H1 (cell line): Measurements from ENCODE around the gene OSM. TPM values are rescaled to one million over a fixed set of nuclear protein-coding genes. Genes with fewer than 3 reads are reported as not detected.

ENCODE experiments used
- CHD1 ChIP-seq: IDR thresholded peaks from 2 replicates; pipeline ENCODE4 v1.6.1; 2012; ENCODE audit warnings: low read depth, low read length, improper control_type of control experiment
- MAFK ChIP-seq: IDR thresholded peaks from 2 replicates; pipeline ENCODE4 v1.6.1; 2012; ENCODE audit warnings: low read depth, mild to moderate bottlenecking, improper control_type of control experiment, low read length
- RNF2 ChIP-seq: fragments of 200-900, 300-1000 bp; sonication (generic); IDR thresholded peaks from 2 replicates; pipeline ENCODE4 v1.7.1; 2016; ENCODE audit warnings: borderline replicate concordance, low read depth, mild to moderate bottlenecking, antibody characterized with exemption, low read length; ENCODE audit not compliant: poor library complexity, severe bottlenecking; ENCODE audit errors: missing control alignments
- polyA plus RNA-seq, 7 experiments: library from polyadenylated mRNA; depleted of rRNA in 3 of 7; stranded (reverse) in 5 of 7; unstranded in 2 of 7; fragments of >200 nt in 5 of 7; fragments of 200-250 nt in 2 of 7; gene quantifications; 1 replicate in 5 of 7; 2 replicates in 1 of 7; 4 replicates in 1 of 7; pipeline versions ENCODE4 v1.2.1 to v1.2.3, GENCODE V29; 2011 to 2013; ENCODE audit warnings: missing spikeins in 2 of 7, mixed read lengths in 2 of 7
- total RNA-seq: library from RNA; stranded (reverse); fragmentation: NEBNext Ultra II Directional; extraction: Animal tissue kit (Norgen Biotek cat#: 25700); gene quantifications from 2 replicates; pipeline ENCODE4 v1.2.1, GENCODE V29; 2021

Gene OSM
- total and polyA plus RNA-seq, 2 of the 8 experiments (the other 6 are each of a cell fraction or from before 2014, with no cell fraction given) = not detected

DNA sequence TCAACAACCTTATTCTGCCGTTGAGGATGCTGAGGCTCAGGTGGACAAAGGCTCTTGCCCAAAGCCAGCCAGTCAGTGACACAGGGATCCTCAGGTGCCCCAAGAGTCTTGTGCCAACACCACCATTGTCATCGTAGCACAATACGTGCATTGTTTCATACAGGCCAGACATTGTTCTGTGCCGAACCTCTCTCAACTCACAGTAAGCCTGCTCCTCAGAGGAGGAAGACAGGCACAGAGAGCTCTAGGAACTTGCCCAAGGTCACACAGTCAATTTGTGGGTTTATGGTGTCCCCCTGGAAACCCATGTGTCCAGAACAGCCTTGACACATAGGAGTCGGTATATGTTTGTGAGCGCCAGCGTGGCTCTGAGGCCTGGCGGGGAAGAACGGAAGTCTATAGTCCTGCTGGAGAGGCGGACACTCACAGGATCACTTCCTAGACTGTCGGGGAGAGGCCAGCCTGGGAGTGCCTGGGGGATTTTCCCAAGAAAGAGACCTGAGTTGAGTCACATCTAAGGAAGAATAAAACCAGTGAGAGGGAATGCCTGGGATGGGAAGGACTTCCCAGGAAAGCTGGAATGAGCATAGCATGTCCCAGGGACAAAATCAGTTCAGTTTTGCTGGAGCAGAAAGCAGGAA is 40.3 kb downstream of the OSM start (continued):
- no peak for TF ChIP-seq MAFK
- no peak for TF ChIP-seq RNF2
- TF ChIP-seq CHD1 = no peak
